HG03139 (cell line): ENCODE data around the gene CCSAP.
A peak's percentile ranks its signal among the peaks of the same experiment; 100 is the strongest.
"Not testable (repeated sequence)": the region's sequence is repeated elsewhere in the genome, so short reads cannot be mapped to it uniquely, and the experiment has no call there.

Experiments
- ATAC-seq: cut with Tn5 transposase; IDR thresholded peaks from one replicate; pipeline ENCODE4 v1.9.1; 2021; ENCODE audit not compliant: unreplicated experiment

Gene CCSAP

GRCh38 chr1:229342656-229343569 lies at the start of gene CCSAP:
CCSAP (minus strand) TSS chr1:229343047; CDS start chr1:229342465, 582 bp downstream.
- peak; percentile 29 for ATAC-seq

GRCh38 chr1:229390130-229390529 lies 47.3 kb upstream of the CCSAP start:
- no peak for ATAC-seq

GRCh38 chr1:229388897-229389580 lies 46.2 kb upstream of the CCSAP start:
- ATAC-seq = no peak

- no peak for ATAC-seq
These were observed 43.1 kb upstream of the CCSAP start for GRCh38 chr1:229385853-229386456.

GRCh38 chr1:229384822-229385221 lies 42.0 kb upstream of the CCSAP start:
- ATAC-seq = no peak

- ATAC-seq = no peak
These were observed 41.1 kb upstream of the CCSAP start for GRCh38 chr1:229383961-229384360.

- ATAC-seq = no peak
These were observed 40.3 kb upstream of the CCSAP start for GRCh38 chr1:229383188-229383587.

- no peak for ATAC-seq
These were observed 38.4 kb upstream of the CCSAP start for GRCh38 chr1:229381234-229381633.

- no peak for ATAC-seq
These were observed 37.8 kb upstream of the CCSAP start for GRCh38 chr1:229380536-229381160.

- ATAC-seq = no peak
These were observed 37.0 kb upstream of the CCSAP start for GRCh38 chr1:229379846-229380245.

- no peak for ATAC-seq
These were observed 35.9 kb upstream of the CCSAP start for GRCh38 chr1:229378586-229379367.

GRCh38 chr1:229378035-229378434 lies 35.2 kb upstream of the CCSAP start:
- not testable (repeated sequence) for ATAC-seq

GRCh38 chr1:229377429-229377828 lies 34.6 kb upstream of the CCSAP start:
- no peak for ATAC-seq

GRCh38 chr1:229376521-229376920 lies 33.7 kb upstream of the CCSAP start:
- ATAC-seq = no peak

GRCh38 chr1:229374485-229374884 lies 31.6 kb upstream of the CCSAP start:
- no peak for ATAC-seq

- no peak for ATAC-seq
These were observed 30.5 kb upstream of the CCSAP start for GRCh38 chr1:229373395-229373794.

GRCh38 chr1:229372251-229372650 lies 29.4 kb upstream of the CCSAP start:
- no peak for ATAC-seq

- no peak for ATAC-seq
These were observed 28.8 kb upstream of the CCSAP start for GRCh38 chr1:229371624-229372023.

- no peak for ATAC-seq
These were observed 27.8 kb upstream of the CCSAP start for GRCh38 chr1:229370601-229371021.

GRCh38 chr1:229368347-229368746 lies 25.5 kb upstream of the CCSAP start:
- peak; percentile 77 for ATAC-seq
